ENCODE measurements around the gene STX3.
"Not testable (repeated sequence)": the region's sequence is repeated elsewhere in the genome, so short reads cannot be mapped to it uniquely, and the experiment has no call there.

Gene STX3

GRCh38 chr11:59756558-59756840 is 1.3 kb downstream of the STX3 start:
- no peak for DNase-seq

DNA sequence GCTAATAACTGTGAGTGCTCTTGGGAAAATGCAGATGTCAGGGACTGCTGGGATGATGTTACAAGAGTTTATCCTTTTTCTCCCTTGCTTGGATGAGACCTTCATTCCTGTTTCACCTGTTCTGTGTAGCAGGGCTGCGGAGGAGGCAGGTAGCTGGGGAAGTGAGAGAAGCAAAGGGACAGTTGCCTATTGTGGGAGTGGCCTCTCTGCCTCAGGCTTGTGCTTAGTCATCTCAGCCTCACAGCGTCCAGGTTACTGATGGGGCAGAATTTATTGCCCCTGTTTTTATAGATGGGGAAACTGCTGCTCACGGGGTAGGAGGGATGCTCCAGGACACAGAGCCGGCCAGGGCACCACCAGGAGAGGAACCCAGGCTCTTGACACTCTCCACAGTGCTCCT is 1.7 kb downstream of the STX3 start:
- DNase-seq: no peak

- DNase-seq: no peak
Observed at GRCh38 chr11:59758401-59759037, 3.3 kb downstream of the STX3 start.

DNA sequence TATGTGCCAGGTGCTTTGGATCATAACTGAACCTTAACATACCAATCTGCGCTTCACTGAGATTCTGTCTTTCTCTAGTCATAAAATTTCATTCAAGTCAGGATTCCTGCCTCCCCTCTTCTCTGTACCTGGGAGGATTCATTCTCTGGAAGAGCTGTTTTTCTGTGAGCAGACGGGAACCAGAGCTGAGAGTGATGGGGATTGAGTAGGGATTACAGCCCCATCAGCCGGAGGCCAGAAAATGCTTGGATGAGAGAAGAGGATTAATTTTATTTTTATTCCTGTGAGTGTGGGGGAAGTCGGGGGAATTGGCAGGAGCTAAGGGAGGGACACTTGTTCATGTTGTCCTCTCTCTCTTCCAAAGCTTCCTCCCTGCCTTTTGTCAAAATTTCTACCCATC is 4.7 kb downstream of the STX3 start:
- DNase-seq: no peak

- no peak for DNase-seq
Observed at GRCh38 chr11:59760771-59761170, 5.6 kb downstream of the STX3 start.

DNA sequence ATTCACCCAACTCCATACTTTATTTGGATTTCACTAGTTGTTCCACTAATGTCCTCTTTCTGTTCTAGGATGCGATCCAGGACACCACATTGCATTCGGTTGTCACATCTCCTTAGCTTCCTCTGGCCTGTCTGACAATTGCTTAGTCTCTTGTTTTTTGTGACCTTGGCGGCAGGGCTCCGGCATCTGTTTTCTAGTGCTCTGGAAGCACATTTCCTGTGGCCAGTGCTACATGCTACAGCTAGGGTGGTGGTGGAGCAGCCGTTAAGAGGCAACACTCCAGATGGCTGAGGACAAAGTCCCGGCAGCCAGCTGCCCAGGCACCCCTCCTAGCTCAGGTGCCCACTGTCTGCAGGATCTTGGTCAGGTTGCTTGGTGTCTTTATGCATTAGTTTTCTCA is 6.8 kb downstream of the STX3 start:
- DNase-seq: no peak

- DNase-seq: no peak
Observed at GRCh38 chr11:59765068-59765735, 10.0 kb downstream of the STX3 start.

GRCh38 chr11:59766542-59767224 is 11.5 kb downstream of the STX3 start:
- no peak for DNase-seq

- DNase-seq: no peak
Observed at GRCh38 chr11:59767225-59767611, 12.0 kb downstream of the STX3 start.

DNA sequence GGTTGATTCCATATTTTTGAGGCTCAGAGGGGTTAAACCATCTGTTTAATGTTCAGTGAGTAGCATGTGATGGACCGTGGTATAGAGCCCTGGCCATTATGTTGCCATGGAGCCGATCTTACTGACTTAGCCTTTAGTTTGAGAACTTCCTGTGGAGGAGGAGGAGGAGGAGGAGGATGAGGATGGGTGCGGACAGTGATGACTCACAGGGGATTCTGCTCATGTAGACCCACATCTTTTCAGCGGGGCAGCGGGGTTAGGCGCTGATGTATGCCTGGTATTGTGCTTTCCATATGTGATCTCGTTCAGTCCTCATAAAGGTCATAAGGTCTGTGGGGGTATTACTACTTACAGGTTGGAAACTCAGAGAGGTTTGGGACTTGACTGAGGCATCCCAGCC is 13.9 kb downstream of the STX3 start:
- no peak for DNase-seq

GRCh38 chr11:59769828-59770227 is 14.7 kb downstream of the STX3 start:
- no peak for DNase-seq

DNA sequence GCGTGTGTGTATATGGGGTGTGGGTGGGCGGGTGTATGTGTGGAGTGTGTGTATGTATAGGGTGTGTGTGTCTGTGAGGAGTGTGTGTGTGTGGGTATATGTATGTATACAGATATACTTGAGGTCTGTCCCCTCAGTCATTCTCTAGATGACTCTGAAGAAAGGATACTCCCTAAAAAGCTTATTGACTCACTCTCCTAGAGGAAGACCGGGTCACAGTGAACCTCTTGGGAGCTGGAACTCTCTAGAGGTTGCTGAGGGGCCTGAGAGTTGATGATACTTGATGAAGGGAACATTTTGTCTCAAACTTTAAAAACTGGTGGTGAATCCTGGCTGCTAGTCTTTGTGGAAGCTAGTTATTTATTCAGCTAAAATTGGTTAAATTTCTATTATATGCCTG is 15.1 kb downstream of the STX3 start:
- DNase-seq: no peak

DNA sequence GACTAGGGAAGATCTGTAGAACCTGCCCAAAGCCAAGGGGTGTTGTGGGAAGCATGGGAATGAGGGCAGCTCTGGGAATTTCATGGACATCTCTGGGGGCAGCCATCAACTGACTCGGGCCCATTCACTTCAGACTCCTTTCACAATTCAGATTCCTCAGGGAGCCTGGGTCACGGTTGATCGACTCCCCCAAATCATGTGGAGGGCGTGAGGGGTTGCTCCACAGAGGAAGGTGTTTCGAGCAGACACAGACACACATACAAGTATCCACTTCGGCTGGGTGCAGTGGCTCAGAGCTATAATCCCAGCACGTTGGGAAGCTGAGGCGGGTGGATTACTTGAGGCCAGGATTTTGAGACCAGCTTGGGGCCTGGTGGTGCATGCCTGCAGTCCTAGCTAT is 15.7 kb downstream of the STX3 start:
- no peak for DNase-seq

- DNase-seq: no peak
Observed at GRCh38 chr11:59771605-59772004, 16.4 kb downstream of the STX3 start.

DNA sequence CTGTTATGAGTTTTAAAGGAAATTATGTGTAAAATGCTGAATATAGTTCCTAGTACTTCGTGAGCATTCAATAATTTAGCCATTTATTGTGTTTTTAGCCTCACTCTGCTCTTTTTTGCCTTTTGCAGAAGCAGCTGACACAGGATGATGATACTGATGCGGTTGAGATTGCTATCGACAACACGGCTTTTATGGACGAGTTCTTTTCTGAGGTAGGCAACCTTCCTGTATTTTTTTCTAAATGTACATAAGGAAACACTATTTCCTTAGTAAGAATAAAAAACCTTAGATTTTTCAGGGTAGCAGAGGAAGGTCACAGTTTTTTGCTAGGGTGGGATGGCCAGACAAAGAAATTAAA is 17.9 kb downstream of the STX3 start:
- no peak for DNase-seq

DNA sequence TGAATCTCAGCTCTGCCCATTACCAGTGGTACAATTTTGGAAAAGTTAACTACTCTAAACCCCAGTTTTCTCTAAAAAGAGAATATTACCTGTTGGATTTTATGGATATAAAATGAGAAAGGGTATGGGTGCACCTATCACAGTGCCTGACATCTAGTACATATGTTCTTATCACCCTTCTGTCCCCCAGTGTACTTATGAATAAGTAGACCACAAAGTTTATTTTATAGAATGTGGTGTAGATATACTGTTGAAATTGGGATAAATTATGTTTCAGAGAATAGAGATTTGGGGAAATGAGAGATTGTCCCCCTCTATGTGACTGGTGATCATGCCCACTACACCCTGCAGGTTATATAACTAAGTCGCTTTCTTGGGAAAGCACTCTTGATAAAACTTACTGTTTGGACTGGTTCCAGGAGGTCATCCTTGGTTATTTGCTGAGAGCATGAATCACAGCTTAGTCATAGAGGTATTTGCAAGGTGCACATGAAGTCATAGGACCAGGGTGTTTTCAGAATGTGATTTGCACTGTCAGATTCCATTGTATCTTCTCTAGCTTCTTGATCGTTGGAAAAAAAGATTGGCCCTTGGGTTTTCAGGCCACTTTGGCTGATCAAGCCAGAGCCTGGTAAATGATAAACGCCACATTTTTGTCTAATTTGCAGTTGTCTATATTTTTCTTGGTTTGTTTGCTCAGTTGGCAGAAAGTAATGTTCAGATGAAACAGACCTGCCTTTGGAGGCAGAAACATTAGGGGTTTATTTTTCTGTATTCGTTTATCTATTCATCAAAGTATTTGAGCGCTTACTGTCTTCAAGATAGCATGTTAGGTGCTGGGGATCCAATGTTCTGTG is 21.3 kb downstream of the STX3 start:
- DNase-seq: no peak

- DNase-seq: no peak
Observed at GRCh38 chr11:59777104-59777503, 21.9 kb downstream of the STX3 start.

DNA sequence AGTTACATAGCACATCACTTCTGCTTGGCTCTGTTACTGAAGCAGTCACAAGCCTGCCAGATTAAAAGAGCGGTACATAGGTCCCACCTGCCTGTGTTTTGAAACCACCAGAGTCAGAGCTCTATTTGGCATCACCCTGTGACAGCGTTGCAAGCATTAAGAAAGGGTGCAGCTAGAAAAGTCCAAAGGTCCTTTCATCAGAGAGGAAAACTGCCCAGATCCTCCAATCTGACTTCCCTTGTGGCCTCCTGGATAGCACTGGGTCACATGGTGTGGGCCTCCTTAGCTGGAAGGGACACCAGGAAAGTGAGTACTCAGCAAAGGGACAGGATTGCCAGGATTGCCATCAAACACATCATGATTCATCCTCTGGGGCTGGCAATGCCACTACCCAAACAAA is 22.9 kb downstream of the STX3 start:
- DNase-seq: no peak

DNA sequence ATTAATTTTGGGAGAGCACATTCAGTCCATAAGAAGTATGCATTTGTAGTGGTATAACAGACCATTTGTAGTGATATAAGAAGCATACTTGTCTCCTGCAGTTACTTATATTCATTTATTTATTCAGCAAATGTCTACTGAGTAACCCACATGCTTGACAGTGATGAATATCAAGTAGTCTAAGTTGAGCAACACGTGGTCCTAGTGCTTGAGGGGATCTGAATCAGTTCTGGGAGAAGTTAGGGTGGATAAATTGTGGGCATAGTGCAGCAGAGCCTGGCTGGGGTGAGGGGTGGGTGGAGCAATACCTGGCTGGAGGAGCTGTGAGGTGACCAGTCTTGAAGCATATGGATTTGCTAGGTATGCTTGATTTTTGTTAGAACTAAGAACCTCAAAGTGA is 24.3 kb downstream of the STX3 start:
- DNase-seq: no peak

DNA sequence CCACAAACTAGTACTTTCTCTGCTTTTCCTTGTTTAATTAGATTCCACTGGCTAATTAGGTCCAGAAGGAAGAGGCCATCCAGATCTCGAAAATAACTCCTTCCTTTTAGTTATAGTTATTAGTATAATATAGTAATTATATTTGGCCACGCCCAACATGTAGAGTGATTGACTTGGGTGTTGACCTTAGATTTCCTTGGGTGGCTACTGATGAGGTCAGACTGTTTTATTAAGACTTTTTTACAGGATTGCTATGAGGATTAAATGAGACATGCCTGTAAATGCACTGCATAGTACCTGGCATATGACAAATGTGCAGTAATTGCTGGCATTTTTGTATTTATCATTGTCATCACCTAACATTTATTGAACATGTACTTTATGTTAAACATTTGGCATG is 26.9 kb downstream of the STX3 start:
- no peak for DNase-seq

- no peak for DNase-seq
Observed at GRCh38 chr11:59783632-59784090, 28.5 kb downstream of the STX3 start.

DNA sequence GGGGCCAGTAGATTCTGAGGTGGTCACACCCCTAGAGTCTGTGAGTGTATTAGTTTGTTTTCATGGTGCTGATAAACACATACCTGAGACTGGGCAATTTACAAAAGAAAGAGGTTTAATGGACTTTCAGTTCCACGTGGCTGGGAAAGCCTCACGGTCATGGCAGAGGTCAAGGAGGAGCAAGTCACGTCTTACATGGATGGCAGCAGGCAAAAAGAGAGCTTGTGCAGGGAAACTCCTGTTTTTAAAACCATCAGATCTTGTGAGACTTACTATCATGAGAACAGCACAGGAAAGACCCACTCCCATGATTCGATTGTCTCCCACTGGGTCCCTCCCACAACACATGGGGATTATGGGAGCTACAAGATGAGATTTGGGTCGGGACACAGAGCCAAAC is 29.3 kb downstream of the STX3 start:
- not testable (repeated sequence) for DNase-seq

- DNase-seq: no peak
Observed at GRCh38 chr11:59785818-59786217, 30.6 kb downstream of the STX3 start.

All from right kidney (tissue), 1 donor.